GM19455 (cell line): ENCODE measurements around the gene MLLT6.

ENCODE experiments used
- ATAC-seq: cut with Tn5 transposase; IDR thresholded peaks from one replicate; pipeline ENCODE4 v1.9.1; 2021; ENCODE audit not compliant: unreplicated experiment

MLLT6 gene

GRCh38 chr17:38741461-38741860 is 36.4 kb downstream of the MLLT6 start:
- ATAC-seq: no peak

GRCh38 chr17:38741921-38742410 is 36.9 kb downstream of the MLLT6 start:
- no peak for ATAC-seq

GRCh38 chr17:38742411-38743308 is 37.6 kb downstream of the MLLT6 start:
- ATAC-seq: no peak

GRCh38 chr17:38743556-38744171 is 38.6 kb downstream of the MLLT6 start:
- no peak for ATAC-seq

- ATAC-seq: no peak
Observed at GRCh38 chr17:38745545-38745944, 40.5 kb downstream of the MLLT6 start.

GRCh38 chr17:38746004-38746848 is 41.2 kb downstream of the MLLT6 start:
- no peak for ATAC-seq

GRCh38 chr17:38746849-38747462 is 41.9 kb downstream of the MLLT6 start:
- ATAC-seq: no peak

GRCh38 chr17:38747463-38748148 is 42.5 kb downstream of the MLLT6 start:
- ATAC-seq: no peak

- ATAC-seq: no peak
Observed at GRCh38 chr17:38748149-38748891, 43.2 kb downstream of the MLLT6 start, which contains the start of gene PCGF2. TSS of gene PCGF2 (minus strand) at chr17:38748336. CDS start at chr17:38740402, 7,934 bp downstream.

- ATAC-seq: no peak
Observed at GRCh38 chr17:38748892-38749222, 43.8 kb downstream of the MLLT6 start.

GRCh38 chr17:38749223-38750043 is 44.4 kb downstream of the MLLT6 start:
- no peak for ATAC-seq

- ATAC-seq: no peak
Observed at GRCh38 chr17:38750044-38750311, 44.9 kb downstream of the MLLT6 start.

GRCh38 chr17:38750312-38751121 is 45.4 kb downstream of the MLLT6 start:
- ATAC-seq: no peak

GRCh38 chr17:38751144-38751807 is 46.2 kb downstream of the MLLT6 start:
- no peak for ATAC-seq

- ATAC-seq: peak; percentile 14
Observed at GRCh38 chr17:38751808-38752307, 46.8 kb downstream of the MLLT6 start.

- ATAC-seq: peak; percentile 83
Observed at GRCh38 chr17:38752308-38753070, 47.4 kb downstream of the MLLT6 start, which contains the start of gene PSMB3. TSS of gene PSMB3 (plus strand) at chr17:38752741. CDS start at chr17:38752827, 86 bp downstream.
